ENCODE results near the gene ARID3C.

ARID3C gene

GRCh38 chr9:34594177-34594576, 34.7 kb downstream of the ARID3C start:
- no peak for DNase-seq (ENCODE audit: low read depth)

- DNase-seq (ENCODE audit: low read depth), result no peak
Observed at GRCh38 chr9:34592895-34593601, 35.8 kb downstream of the ARID3C start.

GRCh38 chr9:34591917-34592866, 36.7 kb downstream of the ARID3C start:
- no peak for DNase-seq (ENCODE audit: low read depth)

GRCh38 chr9:34591248-34591916, 37.5 kb downstream of the ARID3C start:
- peak; percentile 73 for DNase-seq (ENCODE audit: low read depth)

- no peak for DNase-seq (ENCODE audit: low read depth)
Observed at GRCh38 chr9:34590381-34591247, 38.3 kb downstream of the ARID3C start.

- DNase-seq (ENCODE audit: low read depth), result no peak
Observed at GRCh38 chr9:34589636-34590380, 39.1 kb downstream of the ARID3C start, which contains the start of gene CNTFR. TSS of gene CNTFR (minus strand) at chr9:34589724. CDS start at chr9:34568981, 20,743 bp downstream.

- no peak for DNase-seq (ENCODE audit: low read depth)
Observed at GRCh38 chr9:34588671-34589635, 39.9 kb downstream of the ARID3C start.

- no peak for DNase-seq (ENCODE audit: low read depth)
Observed at GRCh38 chr9:34587271-34587670, 41.6 kb downstream of the ARID3C start.

GRCh38 chr9:34585946-34586669, 42.8 kb downstream of the ARID3C start:
- no peak for DNase-seq (ENCODE audit: low read depth)

- no peak for DNase-seq (ENCODE audit: low read depth)
Observed at GRCh38 chr9:34584970-34585369, 43.9 kb downstream of the ARID3C start.

DNA sequence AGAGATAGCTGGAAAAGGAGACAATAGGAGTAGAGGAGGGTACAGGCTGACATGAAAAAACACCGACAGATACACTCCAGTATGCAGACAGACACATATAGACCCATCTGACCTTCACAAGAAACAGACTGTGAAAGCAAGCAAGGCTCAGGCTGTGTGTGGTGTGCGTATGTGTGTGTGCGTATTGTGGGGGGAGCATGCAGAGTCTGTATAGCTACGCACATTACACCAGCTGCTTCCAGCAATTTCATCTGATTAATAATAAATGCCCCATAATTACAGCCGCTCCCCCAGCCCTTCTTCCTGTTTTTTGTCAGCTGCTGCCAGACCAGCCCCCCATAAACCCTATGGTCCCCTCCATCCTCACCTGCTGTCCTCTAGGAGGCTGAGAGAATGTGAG, 46.1 kb downstream of the ARID3C start:
- DNase-seq (ENCODE audit: low read depth), result no peak

GRCh38 chr9:34581318-34581717, 47.5 kb downstream of the ARID3C start:
- DNase-seq (ENCODE audit: low read depth), result no peak

- DNase-seq (ENCODE audit: low read depth), result no peak
Observed at GRCh38 chr9:34580358-34580757, 48.5 kb downstream of the ARID3C start.

DNA sequence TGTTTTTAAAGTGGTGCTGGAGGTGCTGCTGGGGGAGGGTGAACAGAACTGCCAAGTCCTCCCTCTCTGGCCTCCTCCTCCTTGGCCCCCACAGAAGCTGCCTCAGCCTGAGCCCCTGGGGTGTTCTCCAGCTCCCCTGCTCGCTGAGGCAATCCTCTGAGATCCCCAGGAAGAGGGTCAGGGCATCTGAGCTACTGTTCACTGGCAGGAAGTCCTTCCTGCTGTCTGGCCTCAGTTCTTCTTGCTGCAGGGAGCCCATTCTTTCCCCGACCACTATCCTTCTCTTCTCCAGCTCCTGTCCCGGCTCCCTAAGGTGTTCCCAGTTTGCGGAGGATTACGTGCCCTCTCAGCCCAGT, 49.1 kb downstream of the ARID3C start:
- DNase-seq (ENCODE audit: low read depth), result no peak

GRCh38 chr9:34579104-34579807, 49.6 kb downstream of the ARID3C start:
- no peak for DNase-seq (ENCODE audit: low read depth)

DNA sequence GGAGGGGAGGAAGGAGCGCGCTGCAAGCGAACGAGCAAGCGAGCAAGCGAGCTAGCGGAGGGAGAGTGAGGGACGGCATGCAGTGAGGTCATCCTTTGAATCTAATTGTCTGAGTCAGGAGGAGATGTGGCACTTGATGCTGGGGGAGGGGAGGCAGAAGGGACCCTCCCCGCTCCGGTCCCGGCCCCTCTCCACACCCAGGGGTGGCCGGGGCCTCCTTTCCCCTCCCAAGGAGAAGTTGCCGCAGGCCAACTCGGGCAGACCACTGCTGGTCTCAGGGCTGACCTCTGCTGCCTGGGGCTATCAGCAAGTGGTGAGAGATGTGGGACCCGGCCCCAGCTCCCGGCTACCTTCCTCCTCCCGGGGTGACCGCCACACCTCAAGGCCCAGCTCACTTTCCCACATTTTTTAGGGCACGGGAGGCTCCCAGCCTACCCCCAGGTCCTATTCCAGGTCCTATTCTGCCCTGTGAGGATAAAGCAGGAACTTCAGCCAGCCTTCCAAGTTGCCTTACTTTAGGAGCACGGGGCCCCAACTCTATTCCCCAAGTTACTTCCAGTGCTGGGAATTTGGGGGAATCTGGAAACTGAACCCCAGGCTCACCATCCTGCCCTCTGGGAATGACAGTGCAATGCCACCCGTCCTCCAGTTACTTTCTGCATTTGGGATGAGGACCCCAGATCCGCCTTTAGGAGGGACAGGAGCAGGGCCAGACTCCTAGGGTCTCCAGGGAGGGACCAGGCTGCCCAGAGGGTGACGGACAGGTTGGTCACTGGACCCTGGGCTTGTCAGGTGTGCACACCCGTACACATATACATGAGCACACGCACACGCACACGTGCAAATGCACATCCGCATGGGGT, 50.4 kb downstream of the ARID3C start:
- peak; percentile 72 for DNase-seq (ENCODE audit: low read depth)

Measured in iris pigment epithelial cell (primary cell).